Thyroid gland (tissue), 4 donors: ENCODE data around the gene CRAT.

Experiments used
- POLR2A ChIP-seq, 2 donors: fragments of 450-650 bp; IDR thresholded peaks; one replicate each; pipeline ENCODE4 v1.6.1; 2017; ENCODE audit warnings: antibody characterized with exemption in 2 of 2, mild to moderate bottlenecking in 2 of 2, moderate library complexity in 1 of 2
- TF ChIP-seq, protein P1 (sequence below), 6 experiments: fragments of 200-600 bp in 3 of 6; fragments of 450-650 bp in 3 of 6; sonication (generic) in 3 of 6; IDR thresholded peaks; one replicate each; pipeline ENCODE4 v1.5.1; 2016 to 2019; ENCODE audit warnings: antibody characterized with exemption in 6 of 6, mild to moderate bottlenecking in 2 of 6, inconsistent platforms in 1 of 6, moderate library complexity in 1 of 6

DNA sequence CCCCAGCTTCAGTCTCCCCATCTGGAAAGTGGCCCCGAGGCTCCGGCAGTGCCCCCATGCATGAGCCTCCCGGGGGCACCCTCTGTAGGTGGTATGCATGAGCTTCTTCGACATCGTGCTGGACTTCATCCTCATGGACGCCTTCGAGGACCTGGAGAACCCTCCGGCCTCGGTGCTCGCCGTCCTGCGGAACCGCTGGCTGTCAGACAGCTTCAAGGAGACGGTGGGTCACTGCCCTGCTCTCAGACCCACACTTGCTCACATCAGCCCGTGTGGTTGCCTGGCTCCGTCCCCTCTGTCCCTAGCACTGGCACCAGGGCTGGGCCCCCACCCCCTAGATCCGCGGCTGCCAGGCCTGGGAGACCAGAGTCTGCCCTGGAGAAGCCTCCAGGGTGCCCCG is 42.5 kb downstream of the CRAT start:
- TF ChIP-seq, protein P1, sequence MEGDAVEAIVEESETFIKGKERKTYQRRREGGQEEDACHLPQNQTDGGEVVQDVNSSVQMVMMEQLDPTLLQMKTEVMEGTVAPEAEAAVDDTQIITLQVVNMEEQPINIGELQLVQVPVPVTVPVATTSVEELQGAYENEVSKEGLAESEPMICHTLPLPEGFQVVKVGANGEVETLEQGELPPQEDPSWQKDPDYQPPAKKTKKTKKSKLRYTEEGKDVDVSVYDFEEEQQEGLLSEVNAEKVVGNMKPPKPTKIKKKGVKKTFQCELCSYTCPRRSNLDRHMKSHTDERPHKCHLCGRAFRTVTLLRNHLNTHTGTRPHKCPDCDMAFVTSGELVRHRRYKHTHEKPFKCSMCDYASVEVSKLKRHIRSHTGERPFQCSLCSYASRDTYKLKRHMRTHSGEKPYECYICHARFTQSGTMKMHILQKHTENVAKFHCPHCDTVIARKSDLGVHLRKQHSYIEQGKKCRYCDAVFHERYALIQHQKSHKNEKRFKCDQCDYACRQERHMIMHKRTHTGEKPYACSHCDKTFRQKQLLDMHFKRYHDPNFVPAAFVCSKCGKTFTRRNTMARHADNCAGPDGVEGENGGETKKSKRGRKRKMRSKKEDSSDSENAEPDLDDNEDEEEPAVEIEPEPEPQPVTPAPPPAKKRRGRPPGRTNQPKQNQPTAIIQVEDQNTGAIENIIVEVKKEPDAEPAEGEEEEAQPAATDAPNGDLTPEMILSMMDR (IDR thresholded peaks at IDR 0.05), result no peak
- no peak for TF ChIP-seq POLR2A (IDR thresholded peaks at IDR 0.05)
